ENCODE results near the gene LYZL1.

Gene LYZL1

DNA sequence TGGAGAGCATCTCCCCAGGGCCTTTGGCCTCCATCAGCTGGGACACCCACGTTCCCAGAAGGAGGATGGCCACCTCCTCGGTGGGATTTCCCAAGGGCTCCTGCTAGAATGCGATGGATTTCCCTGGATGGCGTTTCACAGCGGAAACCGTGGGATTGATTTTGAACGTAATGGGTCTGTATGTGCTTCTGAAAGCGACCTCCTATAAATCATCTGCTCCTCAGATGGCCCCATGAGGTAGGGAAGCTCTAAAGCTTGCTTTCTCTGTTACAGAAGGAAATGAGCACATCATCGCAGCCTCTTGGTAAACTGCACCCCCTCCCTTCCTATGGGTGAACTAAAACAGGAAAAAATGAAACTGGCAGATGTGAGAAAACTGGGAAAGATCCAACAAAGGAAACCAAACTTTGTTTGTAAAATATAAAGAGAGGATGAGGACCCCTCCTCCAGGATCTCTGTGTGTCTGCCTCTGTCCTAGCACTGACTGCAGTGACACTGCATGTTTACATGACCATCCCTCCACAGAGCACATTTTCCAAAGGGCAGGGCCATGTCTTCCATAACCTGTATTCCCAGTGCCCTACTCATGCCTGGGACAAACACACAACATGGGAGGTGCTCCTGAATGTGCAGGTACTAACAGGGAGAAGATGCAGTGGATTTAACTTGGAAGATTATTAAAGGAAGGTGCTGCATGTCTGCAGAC lies 57.6 kb downstream of the LYZL1 start:
- DNase-seq (ENCODE audit: insufficient read length, low spot score) (no peak), FAIRE-seq (no peak)
- no peak for TF ChIP-seq CTCF (IDR thresholded peaks at IDR 0.05; ENCODE audit: insufficient read depth, missing control alignments)

DNA sequence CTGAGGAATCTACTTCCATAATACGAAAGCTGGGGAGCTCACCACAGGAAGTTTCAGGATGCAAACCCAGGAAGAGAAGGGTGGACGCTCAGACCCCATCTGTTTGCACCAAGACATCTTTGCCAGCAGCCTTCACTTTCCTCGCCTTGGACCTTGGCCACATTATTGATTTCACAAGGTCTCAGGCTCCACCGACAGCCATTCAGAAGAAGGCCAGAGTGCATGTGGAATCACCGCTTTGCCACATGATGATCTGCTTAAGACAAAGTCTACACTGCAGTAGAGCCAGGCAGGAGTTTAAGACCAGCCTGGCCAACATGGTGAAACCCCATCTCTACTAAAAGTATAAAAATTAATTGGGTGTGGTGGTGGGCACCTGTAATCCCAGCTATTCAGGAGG lies 60.0 kb downstream of the LYZL1 start:
- no peak for DNase-seq (ENCODE audit: insufficient read length, low spot score)
- TF ChIP-seq CTCF (IDR thresholded peaks at IDR 0.05; ENCODE audit: insufficient read depth, missing control alignments), result no peak
- no peak for FAIRE-seq

DNA sequence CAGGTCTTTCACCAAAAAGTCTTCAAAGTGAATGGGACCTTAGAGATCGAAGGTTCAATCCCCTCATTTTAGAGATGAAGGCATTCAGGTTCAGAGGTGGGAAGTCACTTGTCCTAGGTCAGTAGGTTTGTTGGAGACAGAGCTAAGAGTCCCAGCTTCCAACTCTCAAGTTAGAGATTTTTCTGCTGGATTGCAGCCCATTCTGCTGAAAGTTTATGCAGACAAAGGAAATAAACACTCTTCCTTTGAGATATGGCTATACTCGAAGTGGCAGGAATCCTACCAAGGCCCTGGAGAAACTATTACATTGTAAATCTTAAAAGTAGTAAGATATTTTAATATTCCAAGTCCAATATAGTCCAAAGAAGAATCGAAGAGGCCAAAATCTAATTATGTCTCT lies 64.4 kb downstream of the LYZL1 start:
- FAIRE-seq, result no peak
- TF ChIP-seq CTCF (IDR thresholded peaks at IDR 0.05; ENCODE audit: insufficient read depth, missing control alignments), result no peak
- DNase-seq (ENCODE audit: insufficient read length, low spot score), result no peak

DNA sequence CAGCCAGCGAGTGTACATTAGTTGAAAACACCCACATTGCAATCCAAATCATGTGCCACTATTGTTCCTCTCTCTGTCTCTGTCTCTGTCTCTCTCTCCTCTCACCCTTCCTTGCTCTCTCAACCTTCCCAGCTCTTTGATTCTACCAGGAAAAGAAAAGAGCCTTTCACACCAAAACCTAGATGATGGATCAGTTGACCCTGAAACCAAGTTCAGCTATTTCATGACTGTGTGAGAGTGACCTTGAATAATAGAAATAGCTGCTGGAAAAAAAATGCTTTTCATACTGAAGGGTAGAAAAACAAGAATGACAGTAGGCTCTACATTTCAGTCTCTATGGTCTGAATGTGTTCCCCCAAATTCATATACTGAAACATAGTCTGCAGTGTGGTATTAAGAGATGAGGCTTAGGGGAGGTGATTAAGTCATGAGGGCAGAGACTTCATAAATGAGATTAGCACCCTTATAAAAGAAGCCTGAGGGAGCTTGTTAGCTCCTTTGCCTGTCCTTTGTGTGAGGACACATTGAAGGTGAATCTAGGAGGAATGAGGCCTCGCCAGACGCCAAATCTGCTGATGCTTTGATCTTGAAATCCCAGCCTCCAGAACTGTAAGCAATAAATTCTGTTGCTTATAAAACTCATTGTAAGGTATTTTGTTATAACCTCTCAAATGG lies 65.2 kb downstream of the LYZL1 start:
- FAIRE-seq (peak; percentile 82), DNase-seq (ENCODE audit: insufficient read length, low spot score) (no peak)
- TF ChIP-seq CTCF (IDR thresholded peaks at IDR 0.05; ENCODE audit: insufficient read depth, missing control alignments), result no peak

DNA sequence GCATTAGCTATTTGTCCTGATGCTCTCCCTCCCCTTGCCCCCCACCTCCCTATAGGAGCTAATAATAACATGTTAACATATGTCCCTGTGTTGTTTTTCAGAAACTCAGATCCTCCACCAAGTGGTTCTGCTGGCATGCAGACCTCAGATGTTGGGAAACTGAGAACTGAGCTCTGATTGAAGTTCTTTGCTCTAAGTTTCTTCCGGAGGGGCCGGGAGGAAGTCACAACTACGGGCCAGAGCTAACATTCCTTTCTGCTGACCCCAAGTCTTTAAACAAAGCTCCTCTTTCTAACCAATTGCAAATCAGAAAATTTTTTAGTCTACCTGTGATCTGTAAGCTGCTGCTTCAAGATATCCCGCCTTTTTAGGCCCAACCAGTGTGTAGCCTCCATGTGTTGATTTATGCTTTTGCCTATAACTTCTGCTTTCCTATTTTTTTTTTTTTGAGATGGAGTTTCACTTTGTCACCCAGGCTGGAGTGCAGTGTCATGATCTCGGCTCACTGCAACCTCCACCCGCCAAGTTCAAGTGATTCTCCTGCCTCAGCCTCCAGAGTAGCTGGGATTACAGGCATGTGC lies 66.6 kb downstream of the LYZL1 start:
- TF ChIP-seq CTCF (IDR thresholded peaks at IDR 0.05; ENCODE audit: insufficient read depth, missing control alignments), result no peak
- DNase-seq (ENCODE audit: insufficient read length, low spot score), result no peak
- no peak for FAIRE-seq

- TF ChIP-seq CTCF (IDR thresholded peaks at IDR 0.05; ENCODE audit: insufficient read depth, missing control alignments), result no peak
- DNase-seq (ENCODE audit: insufficient read length, low spot score), result no peak
- FAIRE-seq, result no peak
Observed at GRCh38 chr10:29356931-29357330, 68.1 kb downstream of the LYZL1 start.

All from D721Med (cell line).